Fibroblast of lung (primary cell): ENCODE data around the gene ITPRIPL2. TPM values are rescaled to one million over a fixed set of nuclear protein-coding genes. Genes with fewer than 3 reads are reported as not detected.

Source experiments
- DNase-seq, 2 donors: peaks; one replicate each; pipeline versions ENCODE4 v3.0.0 to v3.0.0-alpha.2; 2010; ENCODE audit warnings: low read depth in 2 of 2
- H2AFZ ChIP-seq: 2 replicates; pipeline ENCODE4 v1.5.1; 2012; ENCODE audit warnings: low read length, control low read depth, inconsistent platforms
- H3K27ac ChIP-seq: 2 replicates; pipeline ENCODE4 v1.5.1; 2011; ENCODE audit warnings: low read length, control low read depth; ENCODE audit not compliant: insufficient read depth
- H3K27me3 ChIP-seq: 2 replicates; pipeline ENCODE4 v1.5.1; 2011; ENCODE audit warnings: mild to moderate bottlenecking, low read length; ENCODE audit not compliant: control insufficient read depth, insufficient read depth
- H3K36me3 ChIP-seq: 2 replicates; pipeline ENCODE4 v1.5.1; 2011; ENCODE audit warnings: low read length; ENCODE audit not compliant: control insufficient read depth, insufficient read depth
- H3K4me1 ChIP-seq: 2 replicates; pipeline ENCODE4 v1.5.1; 2011; ENCODE audit warnings: low read length; ENCODE audit not compliant: control insufficient read depth, insufficient read depth; ENCODE audit errors: extremely low read depth
- H3K4me2 ChIP-seq: 2 replicates; pipeline ENCODE4 v1.5.1; 2011; ENCODE audit warnings: low read length, control low read depth; ENCODE audit not compliant: insufficient read depth; ENCODE audit errors: extremely low read depth
- H3K4me3 ChIP-seq, 4 experiments: fragments of 200-600 bp in 1 of 4; sonication (generic) in 1 of 4; replicated peaks in 1 of 4; 2 replicates each; pipeline ENCODE4 v1.5.1; 2011 to 2016; ENCODE audit warnings: low read length in 4 of 4, low read depth in 3 of 4, mild to moderate bottlenecking in 3 of 4, control low read depth in 2 of 4, inconsistent platforms in 1 of 4, mixed read lengths in 1 of 4; ENCODE audit not compliant: insufficient read depth in 1 of 4; ENCODE audit errors: control extremely low read depth in 1 of 4
- H3K79me2 ChIP-seq: 2 replicates; pipeline ENCODE4 v1.5.1; 2012; ENCODE audit warnings: mild to moderate bottlenecking, low read length, inconsistent platforms; ENCODE audit not compliant: control insufficient read depth, insufficient read depth
- H3K9ac ChIP-seq: 2 replicates; pipeline ENCODE4 v1.5.1; 2011; ENCODE audit warnings: mild to moderate bottlenecking, low read length, control low read depth; ENCODE audit not compliant: insufficient read depth
- H3K9me3 ChIP-seq: 2 replicates; pipeline ENCODE4 v1.5.1; 2012; ENCODE audit warnings: low read depth, low read length; ENCODE audit not compliant: control insufficient read depth, insufficient read depth
- H4K20me1 ChIP-seq: 2 replicates; pipeline ENCODE4 v1.5.1; 2011; ENCODE audit warnings: low read length; ENCODE audit not compliant: control insufficient read depth, insufficient read depth; ENCODE audit errors: extremely low read depth
- EZH2 ChIP-seq: IDR thresholded peaks from 2 replicates; pipeline ENCODE4 v1.5.1; 2012; ENCODE audit warnings: low read length, control low read depth, mild to moderate bottlenecking; ENCODE audit errors: missing control alignments
- polyA plus RNA-seq, 2 donors: library from polyadenylated mRNA; depleted of rRNA in 1 of 2; stranded (reverse) in 1 of 2; unstranded in 1 of 2; fragments of >200 nt; gene quantifications; 2 replicates each; pipeline ENCODE4 v1.2.1, GENCODE V29; 2011 to 2012; ENCODE audit warnings: missing spikeins in 1 of 2
- total RNA-seq: library from RNA; depleted of rRNA; stranded (reverse); fragments of >200 nt; gene quantifications from 2 replicates; pipeline ENCODE4 v1.2.1, GENCODE V29; 2014
- TF ChIP-seq, protein P1 (sequence below), 2 donors: IDR thresholded peaks in 1 of 2; conservative IDR thresholded peaks in 1 of 2; 1 replicate in 1 of 2; 2 replicates in 1 of 2; pipeline ENCODE4 v1.5.1; 2011 to 2012; ENCODE audit warnings: low read length in 2 of 2, control low read depth in 1 of 2, inconsistent platforms in 1 of 2, low read depth in 1 of 2, mild to moderate bottlenecking in 1 of 2

The ITPRIPL2 gene
- total and polyA plus RNA-seq, 2 donors (not counting 1 experiment from before 2014, with no cell fraction given), result 23.1 to 42.1 TPM

- no peaks in the 10 kb centered on the region for H4K20me1 ChIP-seq
- no peaks in the 10 kb centered on the region for H3K79me2 ChIP-seq
- no peak overlapping the region for H2AFZ ChIP-seq
- no peak overlapping the region for H3K9ac ChIP-seq
- no peak for DNase-seq
- H3K4me3 ChIP-seq, result no peak overlapping the region
- no peak overlapping the region for H3K27ac ChIP-seq
- TF ChIP-seq, protein P1, sequence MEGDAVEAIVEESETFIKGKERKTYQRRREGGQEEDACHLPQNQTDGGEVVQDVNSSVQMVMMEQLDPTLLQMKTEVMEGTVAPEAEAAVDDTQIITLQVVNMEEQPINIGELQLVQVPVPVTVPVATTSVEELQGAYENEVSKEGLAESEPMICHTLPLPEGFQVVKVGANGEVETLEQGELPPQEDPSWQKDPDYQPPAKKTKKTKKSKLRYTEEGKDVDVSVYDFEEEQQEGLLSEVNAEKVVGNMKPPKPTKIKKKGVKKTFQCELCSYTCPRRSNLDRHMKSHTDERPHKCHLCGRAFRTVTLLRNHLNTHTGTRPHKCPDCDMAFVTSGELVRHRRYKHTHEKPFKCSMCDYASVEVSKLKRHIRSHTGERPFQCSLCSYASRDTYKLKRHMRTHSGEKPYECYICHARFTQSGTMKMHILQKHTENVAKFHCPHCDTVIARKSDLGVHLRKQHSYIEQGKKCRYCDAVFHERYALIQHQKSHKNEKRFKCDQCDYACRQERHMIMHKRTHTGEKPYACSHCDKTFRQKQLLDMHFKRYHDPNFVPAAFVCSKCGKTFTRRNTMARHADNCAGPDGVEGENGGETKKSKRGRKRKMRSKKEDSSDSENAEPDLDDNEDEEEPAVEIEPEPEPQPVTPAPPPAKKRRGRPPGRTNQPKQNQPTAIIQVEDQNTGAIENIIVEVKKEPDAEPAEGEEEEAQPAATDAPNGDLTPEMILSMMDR (conservative IDR thresholded peaks at IDR 0.05 in 1 of 2, IDR thresholded peaks at IDR 0.05 in 1 of 2; ENCODE audit: low read depth in 1 of 2, low read length in 2 of 2), result no peak
- no peaks in the 10 kb centered on the region for H3K4me1 ChIP-seq
- no peaks in the 10 kb centered on the region for H3K36me3 ChIP-seq
- no peaks in the 10 kb centered on the region for H3K9me3 ChIP-seq
- no peak overlapping the region for H3K4me2 ChIP-seq
- no peaks in the 10 kb centered on the region for H3K27me3 ChIP-seq
These were observed 24.3 kb upstream of the ITPRIPL2 start for GRCh38 chr16:19089410-19089955.

DNA sequence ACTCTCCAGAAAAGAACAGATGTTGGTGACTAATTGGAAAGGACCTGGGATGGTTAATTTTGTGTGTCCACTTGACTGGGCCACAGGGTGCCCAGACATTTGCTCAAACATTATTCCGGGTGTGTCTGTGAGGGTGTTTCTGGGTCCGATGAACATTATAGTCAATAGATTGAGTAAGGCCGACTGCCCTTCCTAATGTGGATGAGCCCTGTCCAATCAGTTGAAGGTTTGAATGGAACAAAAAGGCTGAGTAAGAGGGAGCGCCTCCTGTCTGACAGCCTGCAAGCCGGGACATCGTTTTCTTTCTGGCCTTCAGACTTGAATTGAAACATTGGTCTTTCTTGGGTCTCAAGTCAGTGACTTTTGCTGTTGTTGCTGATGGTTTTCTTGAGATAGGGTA is 22.8 kb upstream of the ITPRIPL2 start:
- H3K36me3 ChIP-seq, result no peaks in the 10 kb centered on the region
- no peaks in the 10 kb centered on the region for H3K4me1 ChIP-seq
- H3K79me2 ChIP-seq, result no peaks in the 10 kb centered on the region
- TF ChIP-seq, protein P1 (conservative IDR thresholded peaks at IDR 0.05 in 1 of 2, IDR thresholded peaks at IDR 0.05 in 1 of 2; ENCODE audit: low read depth in 1 of 2, low read length in 2 of 2), result no peak
- no peak for TF ChIP-seq EZH2
- DNase-seq, result no peak
- H3K27me3 ChIP-seq, result no peaks in the 10 kb centered on the region
- no peaks in the 10 kb centered on the region for H4K20me1 ChIP-seq
- H3K9me3 ChIP-seq, result no peaks in the 10 kb centered on the region
- H3K27ac ChIP-seq, result no peak overlapping the region
- H3K9ac ChIP-seq, result no peak overlapping the region
- no peak overlapping the region for H3K4me3 ChIP-seq
- H2AFZ ChIP-seq, result no peak overlapping the region
- no peak overlapping the region for H3K4me2 ChIP-seq

- DNase-seq, result no peak
- TF ChIP-seq, protein P1 (conservative IDR thresholded peaks at IDR 0.05 in 1 of 2, IDR thresholded peaks at IDR 0.05 in 1 of 2; ENCODE audit: low read depth in 1 of 2, low read length in 2 of 2), result no peak
- no peak for TF ChIP-seq EZH2
- no peak overlapping the region for H3K4me3 ChIP-seq
- no peaks in the 10 kb centered on the region for H3K79me2 ChIP-seq
- no peaks in the 10 kb centered on the region for H4K20me1 ChIP-seq
- no peak overlapping the region for H3K4me2 ChIP-seq
- no peaks in the 10 kb centered on the region for H3K27me3 ChIP-seq
- H2AFZ ChIP-seq, result no peak overlapping the region
- H3K4me1 ChIP-seq, result no peaks in the 10 kb centered on the region
- H3K36me3 ChIP-seq, result no peaks in the 10 kb centered on the region
- H3K9ac ChIP-seq, result no peak overlapping the region
- no peaks in the 10 kb centered on the region for H3K9me3 ChIP-seq
- no peak overlapping the region for H3K27ac ChIP-seq
These were observed 20.9 kb upstream of the ITPRIPL2 start for GRCh38 chr16:19092653-19093410.
